Measurements from ENCODE around the gene ABCE1. TPM values are rescaled to one million over a fixed set of nuclear protein-coding genes. Genes with fewer than 3 reads are reported as not detected.

The ABCE1 gene
- total and polyA plus RNA-seq, 2 of the 8 experiments (the other 6 are each of a cell fraction or from before 2014, with no cell fraction given) = 43.7 to 126 TPM

GRCh38 chr4:145101091-145101490 lies 3.0 kb downstream of the ABCE1 start:
- Histone ChIP-seq H3K4ac (replicated peaks; ENCODE audit: insufficient read length, low read depth, low read length) (no peak overlapping the region), H4K8ac (ENCODE audit: extremely low read depth, insufficient read depth, low read length) (no peak overlapping the region), H2AFZ (ENCODE audit: low read length) (no peak overlapping the region), H3K27ac (ENCODE audit: low read depth, low read length) (no peak overlapping the region), H3K9ac (replicated peaks in 1 of 4; ENCODE audit: extremely low read depth in 1 of 4, low read depth in 3 of 4, low read length in 3 of 4) (no peak overlapping the region), H3K56ac (replicated peaks; ENCODE audit: insufficient read length, low read depth, low read length) (no peak overlapping the region), H4K20me1 (replicated peaks in 1 of 2; ENCODE audit: control insufficient read depth in 1 of 2, insufficient read depth in 2 of 2, low read length in 2 of 2) (peaks cover 0 to 3% of the 10 kb centered on the region in 2 experiments), H3K23me2 (ENCODE audit: low read depth, low read length) (no peaks in the 10 kb centered on the region), H3K4me2 (ENCODE audit: insufficient read depth in 1 of 2, low read depth in 2 of 2, low read length in 2 of 2) (no peak overlapping the region), H2BK5ac (ENCODE audit: low read depth, low read length) (no peak overlapping the region), H3K18ac (ENCODE audit: extremely low read depth, low read length) (no peak overlapping the region), H3K4me1 (replicated peaks in 1 of 4; ENCODE audit: control insufficient read depth in 3 of 4, insufficient read depth in 4 of 4, low read length in 3 of 4) (peaks cover 0 to 6% (median 1%) of the 10 kb centered on the region in 4 experiments; a peak in 2 of 7 replicates), H3K14ac (ENCODE audit: insufficient read length) (no peak overlapping the region), H2BK12ac (ENCODE audit: low read depth, low read length) (no peak overlapping the region), H3K79me1 (ENCODE audit: low read depth, low read length) (no peaks in the 10 kb centered on the region; the same call in 1 of the 2 replicates), H3K79me2 (ENCODE audit: control insufficient read depth in 1 of 2, insufficient read depth in 2 of 2, low read length in 2 of 2) (peaks cover 33 to 82% of the 10 kb centered on the region in 2 experiments), H2BK20ac (ENCODE audit: low read length) (no peak overlapping the region), H3K27me3 (replicated peaks in 1 of 4; ENCODE audit: control insufficient read depth in 3 of 4, extremely low read depth in 1 of 4, insufficient read depth in 3 of 4, low read length in 3 of 4) (no peaks in the 10 kb centered on the region), H3K9me3 (ENCODE audit: insufficient read depth in 2 of 2, low read depth in 1 of 2, low read length in 1 of 2) (no peaks in the 10 kb centered on the region), H3K36me3 (ENCODE audit: control insufficient read depth in 2 of 4, insufficient read depth in 4 of 4, low read length in 3 of 4) (peaks cover 0 to 21% (median 7%) of the 10 kb centered on the region in 4 experiments; a peak in 4 of 8 replicates), H3K4me3 (ENCODE audit: extremely low read depth in 1 of 4, insufficient read depth in 2 of 4, low read depth in 3 of 4, low read length in 4 of 4) (no peak overlapping the region), H4K91ac (replicated peaks; ENCODE audit: insufficient read length, low read length) (no peak overlapping the region), H2BK120ac (replicated peaks; ENCODE audit: low read depth, low read length) (no peak overlapping the region), H3K23ac (ENCODE audit: insufficient read length) (no peak overlapping the region), H2BK15ac (ENCODE audit: low read length) (no peak overlapping the region), H2AK5ac (ENCODE audit: low read depth, low read length) (no peak overlapping the region), H4K5ac (ENCODE audit: insufficient read length, low read depth, low read length) (no peak overlapping the region)
- no peak for DNase-seq (ENCODE audit: low read depth in 1 of 2, low spot score in 2 of 2)
- ChIA-PET POLR2A (ENCODE audit: partially characterized antibody) (interaction anchor here (0.6 to 0.7 kb wide), 2 partner anchors 12 to 38 kb away, joined by 3 read pairs; no protein-coding TSS in a partner anchor), CTCF (ENCODE audit: partially characterized antibody) (interaction anchor here (0.5 to 0.6 kb wide), 2 partner anchors 167 to 221 kb away, joined by 3 to 4 read pairs; no protein-coding TSS in a partner anchor)
- 95% methylated on average over 1 of the region's 1 CpG; no CpG with 5 or more reads in 1 of the 2 experiments for WGBS, 2 experiments (ENCODE audit: extremely low coverage in 1 of 2, insufficient coverage in 1 of 2, insufficient read length in 1 of 2, insufficient replicate concordance in 2 of 2, low coverage in 1 of 2, low lambda C conversion rate in 2 of 2, missing lambda C conversion rate in 1 of 2)
- no peak for FAIRE-seq
- TF ChIP-seq SUZ12 (IDR thresholded peaks at IDR 0.05; ENCODE audit: low read length) = no peak
- TF ChIP-seq NRF1 (IDR thresholded peaks at IDR 0.05; ENCODE audit: low read depth, low read length) = no peak
- no peak for TF ChIP-seq POLR2A (IDR thresholded peaks at IDR 0.05; ENCODE audit: control extremely low read depth in 1 of 2, low read depth in 2 of 2, low read length in 2 of 2)
- TF ChIP-seq SP1 (IDR thresholded peaks at IDR 0.05; ENCODE audit: low read depth, low read length) = no peak
- TF ChIP-seq BACH1 (IDR thresholded peaks at IDR 0.05; ENCODE audit: low read length) = no peak
- TF ChIP-seq, protein P1, sequence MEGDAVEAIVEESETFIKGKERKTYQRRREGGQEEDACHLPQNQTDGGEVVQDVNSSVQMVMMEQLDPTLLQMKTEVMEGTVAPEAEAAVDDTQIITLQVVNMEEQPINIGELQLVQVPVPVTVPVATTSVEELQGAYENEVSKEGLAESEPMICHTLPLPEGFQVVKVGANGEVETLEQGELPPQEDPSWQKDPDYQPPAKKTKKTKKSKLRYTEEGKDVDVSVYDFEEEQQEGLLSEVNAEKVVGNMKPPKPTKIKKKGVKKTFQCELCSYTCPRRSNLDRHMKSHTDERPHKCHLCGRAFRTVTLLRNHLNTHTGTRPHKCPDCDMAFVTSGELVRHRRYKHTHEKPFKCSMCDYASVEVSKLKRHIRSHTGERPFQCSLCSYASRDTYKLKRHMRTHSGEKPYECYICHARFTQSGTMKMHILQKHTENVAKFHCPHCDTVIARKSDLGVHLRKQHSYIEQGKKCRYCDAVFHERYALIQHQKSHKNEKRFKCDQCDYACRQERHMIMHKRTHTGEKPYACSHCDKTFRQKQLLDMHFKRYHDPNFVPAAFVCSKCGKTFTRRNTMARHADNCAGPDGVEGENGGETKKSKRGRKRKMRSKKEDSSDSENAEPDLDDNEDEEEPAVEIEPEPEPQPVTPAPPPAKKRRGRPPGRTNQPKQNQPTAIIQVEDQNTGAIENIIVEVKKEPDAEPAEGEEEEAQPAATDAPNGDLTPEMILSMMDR (IDR thresholded peaks at IDR 0.05; ENCODE audit: control extremely low read depth in 1 of 3, insufficient read depth in 1 of 3, low read depth in 1 of 3, low read length in 3 of 3) = no peak
- TF ChIP-seq BCL11A (IDR thresholded peaks at IDR 0.05; ENCODE audit: low read depth in 2 of 2, low read length in 2 of 2) = no peak
- no peak for TF ChIP-seq MAFK (IDR thresholded peaks at IDR 0.05; ENCODE audit: low read depth, low read length)
